Endothelial cell of umbilical vein (primary cell): Measurements from ENCODE around the gene SRGAP3. TPM values are rescaled to one million over a fixed set of nuclear protein-coding genes. Genes with fewer than 3 reads are reported as not detected.

Source experiments
- BruUV-seq: library from RNA; stranded (reverse); fragments of 400-500 nt; replicated peaks from 2 replicates; lab custom pipeline; 2021; lab: Mats Ljungman, UMichigan
- CTCF ChIA-PET: fragments of 300-600, 350-600 bp; sonication (Branson Sonifier 250); formaldehyde crosslinking; loops from one replicate; lab custom pipeline; 2021; ENCODE audit warnings: antibody characterized with exemption, inconsistent platforms; lab: Charles Lee
- POLR2A ChIA-PET: fragments of 300-600, 350-600 bp; sonication (Branson Sonifier 250); formaldehyde crosslinking; loops from one replicate; lab custom pipeline; 2021; ENCODE audit warnings: antibody characterized with exemption, inconsistent platforms; lab: Charles Lee
- DNase-seq: peaks from one replicate; pipeline ENCODE4 v3.0.0-alpha.2; 2011; ENCODE audit warnings: low read depth, low spot score
- FAIRE-seq: peaks from 2 replicates; lab custom pipeline; 2011; peaks lifted over from hg19 to GRCh38; lab: Jason Lieb, UNC
- H2AFZ ChIP-seq: 2 replicates; pipeline ENCODE4 v1.6.0; 2012; ENCODE audit warnings: low read depth, low read length, control low read depth, inconsistent platforms
- H3K27ac ChIP-seq: 2 replicates; pipeline ENCODE4 v1.5.1; 2011; ENCODE audit warnings: low read depth, mild to moderate bottlenecking, control low read depth, low read length, moderate library complexity; ENCODE audit not compliant: insufficient read depth
- H3K27me3 ChIP-seq, 2 experiments: 2 replicates each; pipeline versions ENCODE4 v1.6.0 to v1.6.1; 2011; ENCODE audit warnings: low read length in 2 of 2, mixed read lengths in 1 of 2; ENCODE audit not compliant: control insufficient read depth in 2 of 2, insufficient read depth in 2 of 2
- H3K36me3 ChIP-seq, 2 experiments: 2 replicates in 1 of 2; 3 replicates in 1 of 2; pipeline ENCODE4 v1.5.1; 2011; ENCODE audit warnings: low read length in 2 of 2, mild to moderate bottlenecking in 1 of 2, moderate library complexity in 1 of 2; ENCODE audit not compliant: control insufficient read depth in 2 of 2, insufficient read depth in 2 of 2; ENCODE audit errors: extremely low read depth in 1 of 2
- H3K4me1 ChIP-seq: 3 replicates; pipeline ENCODE4 v1.5.1; 2011; ENCODE audit warnings: mild to moderate bottlenecking, low read length; ENCODE audit not compliant: control insufficient read depth, insufficient read depth; ENCODE audit errors: extremely low read depth
- H3K4me2 ChIP-seq: 2 replicates; pipeline ENCODE4 v1.6.1; 2011; ENCODE audit warnings: low read length, control low read depth, mixed read lengths; ENCODE audit not compliant: insufficient read depth
- H3K4me3 ChIP-seq, 3 experiments: fragments of 200-600 bp in 1 of 3; sonication (generic), shearing (Covaris generic) in 1 of 3; replicated peaks in 1 of 3; 2 replicates each; pipeline ENCODE4 v1.5.1; 2011 to 2016; ENCODE audit warnings: control low read depth in 3 of 3, low read length in 3 of 3, mild to moderate bottlenecking in 2 of 3, inconsistent platforms in 1 of 3, low read depth in 1 of 3, moderate library complexity in 1 of 3; ENCODE audit not compliant: insufficient read depth in 1 of 3
- H3K79me2 ChIP-seq: 2 replicates; pipeline ENCODE4 v1.6.0; 2012; ENCODE audit warnings: low read length, inconsistent platforms; ENCODE audit not compliant: control insufficient read depth, insufficient read depth
- H3K9ac ChIP-seq: replicated peaks from 2 replicates; pipeline ENCODE3; 2011; ENCODE audit warnings: low read length, control low read depth; ENCODE audit not compliant: insufficient read depth; ENCODE audit errors: extremely low read depth
- H3K9me1 ChIP-seq: replicated peaks from 3 replicates; pipeline ENCODE4 v1.6.0; 2011; ENCODE audit warnings: mild to moderate bottlenecking, low read length; ENCODE audit not compliant: control insufficient read depth, insufficient read depth; ENCODE audit errors: extremely low read depth
- H3K9me3 ChIP-seq: replicated peaks from 2 replicates; pipeline ENCODE4 v1.5.1; 2012; ENCODE audit warnings: low read length, inconsistent platforms; ENCODE audit not compliant: control insufficient read depth, insufficient read depth
- H4K20me1 ChIP-seq: replicated peaks from 2 replicates; pipeline ENCODE3; 2011; ENCODE audit warnings: mild to moderate bottlenecking, low read length; ENCODE audit not compliant: control insufficient read depth, insufficient read depth; ENCODE audit errors: extremely low read depth
- EZH2 ChIP-seq: IDR thresholded peaks from 2 replicates; pipeline ENCODE4 v1.6.1; 2012; ENCODE audit warnings: borderline replicate concordance, low read depth, mild to moderate bottlenecking, moderate library complexity, low read length, inconsistent platforms; ENCODE audit not compliant: severe bottlenecking
- FOS ChIP-seq: IDR thresholded peaks from 2 replicates; pipeline ENCODE4 v1.6.1; 2011; ENCODE audit warnings: mild to moderate bottlenecking, low read length, moderate library complexity, borderline replicate concordance; ENCODE audit not compliant: insufficient read depth
- GATA2 ChIP-seq: IDR thresholded peaks from 2 replicates; pipeline ENCODE4 v1.7.0; 2011; ENCODE audit warnings: low read depth, mild to moderate bottlenecking, moderate library complexity, mixed read lengths, low read length; ENCODE audit not compliant: insufficient read length, insufficient read depth
- JUN ChIP-seq: IDR thresholded peaks from 2 replicates; pipeline ENCODE4 v1.6.1; 2011; ENCODE audit warnings: borderline replicate concordance, low read depth; ENCODE audit not compliant: insufficient read length, insufficient read depth
- MYC ChIP-seq: IDR thresholded peaks from one replicate; pipeline ENCODE4 v1.6.1; 2011; ENCODE audit warnings: mild to moderate bottlenecking, low read depth, low read length
- POLR2A ChIP-seq: IDR thresholded peaks from 2 replicates; pipeline ENCODE4 v1.6.1; 2012; ENCODE audit warnings: low read depth, mild to moderate bottlenecking, control low read depth, low read length
- POLR2AphosphoS5 ChIP-seq: IDR thresholded peaks from 2 replicates; pipeline ENCODE4 v1.6.1; 2012; ENCODE audit warnings: low read depth, mild to moderate bottlenecking, control low read depth, low read length, moderate library complexity; ENCODE audit not compliant: insufficient read depth
- dilution Hi-C: fragments of 300-500 bp; cut with MboI; formaldehyde crosslinking; loops from one replicate; pipeline ENCODE4 v1.15.0; 2019; ENCODE audit warnings: low sequenced_read_pairs; ENCODE audit not compliant: extremely low pct_ligation_motif_present
- intact Hi-C: fragments of 100-400 bp; cut with micrococcal nuclease; formaldehyde crosslinking; loops from one replicate; pipeline ENCODE4 v1.10.0; 2022
- polyA plus RNA-seq, 4 experiments: library from polyadenylated mRNA; depleted of rRNA in 3 of 4; stranded (reverse) in 3 of 4; unstranded in 1 of 4; fragments of >200 nt; gene quantifications; 2 replicates each; pipeline versions ENCODE4 v1.2.1 to v1.2.3, GENCODE V29; 2011 to 2012; ENCODE audit warnings: missing spikeins in 1 of 4
- total RNA-seq: library from RNA; stranded (reverse); gene quantifications from 2 replicates; pipeline ENCODE4 v1.2.3, GENCODE V29; 2021
- TF ChIP-seq, protein P1 (sequence below), 2 donors: IDR thresholded peaks; 1 replicate in 1 of 2; 2 replicates in 1 of 2; pipeline ENCODE4 v1.5.1; 2011; ENCODE audit warnings: low read length in 2 of 2, mild to moderate bottlenecking in 2 of 2, moderate library complexity in 2 of 2, control low read depth in 1 of 2, inconsistent platforms in 1 of 2, low read depth in 1 of 2; ENCODE audit not compliant: insufficient read depth in 1 of 2; ENCODE audit errors: extremely low read depth in 1 of 2
- TF ChIP-seq, protein P2 (sequence below): IDR thresholded peaks from 2 replicates; pipeline ENCODE4 v1.6.1; 2011; ENCODE audit not compliant: insufficient read depth, insufficient read length

SRGAP3 gene
- total and polyA plus RNA-seq, 2 donors (not counting 3 experiments of a cell fraction or from before 2014, with no cell fraction given), result 0.06 TPM; not detected in 1

DNA sequence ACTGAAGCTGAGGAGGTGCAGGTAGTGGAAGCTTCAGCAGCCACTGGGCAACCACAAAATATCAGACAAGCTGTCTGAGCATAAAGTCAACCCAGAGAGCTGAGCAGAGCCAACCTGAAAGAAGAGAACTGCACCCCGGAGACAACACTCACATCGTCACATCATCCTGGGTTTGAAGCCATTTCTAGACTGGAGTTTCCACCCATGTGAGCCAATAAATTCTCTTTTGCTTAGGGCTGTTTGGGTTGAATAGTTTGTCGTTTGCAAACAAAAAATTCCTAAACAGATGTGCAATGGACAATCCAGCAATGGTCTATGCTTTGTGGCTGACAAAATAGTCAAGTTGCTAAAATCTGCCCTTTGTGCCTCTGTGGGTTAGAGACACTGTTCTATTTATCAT, 270.9 kb downstream of the SRGAP3 start:
- dilution Hi-C loops, result no loop called here
- CTCF ChIA-PET, result interaction anchor here (7.9 kb wide), 1 partner anchor 9 kb away, joined by 73 read pairs; no protein-coding TSS in a partner anchor
- no peaks in the 10 kb centered on the region for H3K36me3 ChIP-seq

More for the DNA sequence above, 270.9 kb downstream of the SRGAP3 start:
- FAIRE-seq (no peak), DNase-seq (no peak)
- POLR2A ChIA-PET, result no interaction called here
- intact Hi-C loops, result no loop called here
- no peaks in the 10 kb centered on the region for H3K4me1 ChIP-seq
- peaks cover 0 to 4% of the 10 kb centered on the region in 2 experiments for H3K27me3 ChIP-seq
- H3K9me1 ChIP-seq, result no peaks in the 10 kb centered on the region
- no peak overlapping the region for H3K4me2 ChIP-seq
- H3K79me2 ChIP-seq, result no peaks in the 10 kb centered on the region
- H4K20me1 ChIP-seq, result no peaks in the 10 kb centered on the region
- no peak overlapping the region for H3K4me3 ChIP-seq
- H3K9ac ChIP-seq, result no peak overlapping the region
- TF ChIP-seq JUN (no peak), GATA2 (no peak), MYC (no peak), POLR2AphosphoS5 (no peak), FOS (no peak), EZH2 (no peak), POLR2A (no peak)
- TF ChIP-seq, protein P1, sequence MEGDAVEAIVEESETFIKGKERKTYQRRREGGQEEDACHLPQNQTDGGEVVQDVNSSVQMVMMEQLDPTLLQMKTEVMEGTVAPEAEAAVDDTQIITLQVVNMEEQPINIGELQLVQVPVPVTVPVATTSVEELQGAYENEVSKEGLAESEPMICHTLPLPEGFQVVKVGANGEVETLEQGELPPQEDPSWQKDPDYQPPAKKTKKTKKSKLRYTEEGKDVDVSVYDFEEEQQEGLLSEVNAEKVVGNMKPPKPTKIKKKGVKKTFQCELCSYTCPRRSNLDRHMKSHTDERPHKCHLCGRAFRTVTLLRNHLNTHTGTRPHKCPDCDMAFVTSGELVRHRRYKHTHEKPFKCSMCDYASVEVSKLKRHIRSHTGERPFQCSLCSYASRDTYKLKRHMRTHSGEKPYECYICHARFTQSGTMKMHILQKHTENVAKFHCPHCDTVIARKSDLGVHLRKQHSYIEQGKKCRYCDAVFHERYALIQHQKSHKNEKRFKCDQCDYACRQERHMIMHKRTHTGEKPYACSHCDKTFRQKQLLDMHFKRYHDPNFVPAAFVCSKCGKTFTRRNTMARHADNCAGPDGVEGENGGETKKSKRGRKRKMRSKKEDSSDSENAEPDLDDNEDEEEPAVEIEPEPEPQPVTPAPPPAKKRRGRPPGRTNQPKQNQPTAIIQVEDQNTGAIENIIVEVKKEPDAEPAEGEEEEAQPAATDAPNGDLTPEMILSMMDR (IDR thresholded peaks at IDR 0.05; ENCODE audit: extremely low read depth in 1 of 2, insufficient read depth in 1 of 2, low read depth in 1 of 2, low read length in 2 of 2), result no peak
- TF ChIP-seq, protein P2, sequence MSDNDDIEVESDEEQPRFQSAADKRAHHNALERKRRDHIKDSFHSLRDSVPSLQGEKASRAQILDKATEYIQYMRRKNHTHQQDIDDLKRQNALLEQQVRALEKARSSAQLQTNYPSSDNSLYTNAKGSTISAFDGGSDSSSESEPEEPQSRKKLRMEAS, result no peak
- no TSS peak for BruUV-seq
- no peak overlapping the region for H2AFZ ChIP-seq
- H3K27ac ChIP-seq, result no peak overlapping the region
- no peaks in the 10 kb centered on the region for H3K9me3 ChIP-seq
